K562 (cell line): Measurements from ENCODE around the gene BEST2. TPM values are rescaled to one million over a fixed set of nuclear protein-coding genes. Genes with fewer than 3 reads are reported as not detected.

Experiments
- ESRRA ChIP-seq: fragments of 450-650 bp; IDR thresholded peaks from 2 replicates; pipeline ENCODE4 v1.6.1; 2014; ENCODE audit warnings: low read depth, mild to moderate bottlenecking, moderate library complexity, borderline replicate concordance
- GABPB2 ChIP-seq: fragments of 250-450 bp; sonication (Bioruptor Pico); conservative IDR thresholded peaks from 2 replicates; pipeline ENCODE4 v1.5.1; 2021; ENCODE audit warnings: mild to moderate bottlenecking
- MAFF ChIP-seq: IDR thresholded peaks from 2 replicates; pipeline ENCODE4 v1.6.1; 2012; ENCODE audit warnings: low read length, improper control_type of control experiment
- NFYB ChIP-seq: IDR thresholded peaks from 2 replicates; pipeline ENCODE4 v1.6.1; 2011; ENCODE audit warnings: mild to moderate bottlenecking, moderate library complexity; ENCODE audit not compliant: insufficient read length; ENCODE audit errors: extremely low read depth
- POLR2B ChIP-seq: fragments of 450-650 bp; IDR thresholded peaks from 2 replicates; pipeline ENCODE4 v1.6.1; 2018; ENCODE audit warnings: low read depth; ENCODE audit not compliant: partially characterized antibody
- SMAD4 ChIP-seq: fragments of 250-450 bp; sonication (Bioruptor Pico); conservative IDR thresholded peaks from 2 replicates; pipeline ENCODE4 v1.8.0; 2021; ENCODE audit warnings: inconsistent platforms, mild to moderate bottlenecking, moderate library complexity
- THAP12 ChIP-seq: fragments of 250-450 bp; sonication (Bioruptor Pico); IDR thresholded peaks from 2 replicates; pipeline ENCODE4 v1.9.0; 2021; ENCODE audit warnings: mild to moderate bottlenecking, inconsistent platforms
- ZBTB7A ChIP-seq: IDR thresholded peaks from 2 replicates; pipeline ENCODE4 v1.6.1; 2011; ENCODE audit warnings: low read depth, mild to moderate bottlenecking, low read length, moderate library complexity, borderline replicate concordance; ENCODE audit not compliant: control insufficient read depth
- polyA plus RNA-seq, 8 experiments: library from polyadenylated mRNA; depleted of rRNA in 4 of 8; stranded (reverse) in 5 of 8; unstranded in 3 of 8; fragments of >200 nt; fragmentation: Nextera tagmentation in 2 of 8; fragmentation: Illumina TruSeq in 1 of 8; extraction: Ambion mirVana in 2 of 8; extraction: Trizol in 1 of 8; gene quantifications; 2 replicates each; pipeline versions ENCODE4 v1.2.1 to v1.2.3, GENCODE V29; 2011 to 2014; ENCODE audit warnings: inconsistent platforms in 1 of 8, missing spikeins in 1 of 8
- total RNA-seq, 7 experiments: library from RNA; depleted of rRNA in 6 of 7; stranded (reverse); fragments of >200 nt in 6 of 7; fragmentation: Illumina TruSeq in 2 of 7; extraction: Trizol in 2 of 7; gene quantifications; 2 replicates each; pipeline versions ENCODE4 v1.2.1 to v1.2.3, GENCODE V29; 2011 to 2021; ENCODE audit warnings: low replicate concordance in 1 of 7
- TF ChIP-seq, protein P1 (sequence below), 2 experiments: IDR thresholded peaks; 2 replicates each; pipeline ENCODE4 v1.6.1; 2012; ENCODE audit warnings: improper control_type of control experiment in 2 of 2, low read depth in 2 of 2, low read length in 2 of 2, borderline replicate concordance in 1 of 2
- TF ChIP-seq, protein P2 (sequence below): fragments of 200-600 bp; sonication (generic); IDR thresholded peaks from one replicate; pipeline ENCODE4 v1.6.1; 2012; ENCODE audit warnings: mild to moderate bottlenecking, low read depth, low read length, inconsistent platforms

BEST2 gene
- total and polyA plus RNA-seq, 9 of the 15 experiments (the other 6 are each of a cell fraction or from before 2014, with no cell fraction given) = not detected

GRCh38 chr19:12801466-12802266 is 50.1 kb downstream of the BEST2 start, which contains the start of the genes PRDX2 and THSD8 (continued):
- TF ChIP-seq MAFF = peak; percentile 13; the same call in 1 of the 2 replicates
- no peak for TF ChIP-seq GABPB2 (CRISPR knock-in tag)
- TF ChIP-seq THAP12 (CRISPR knock-in tag) = 0 out of 2 replicates have a peak, but pooled peaks have one; percentile 44
- no peak for TF ChIP-seq NFYB
- TF ChIP-seq SMAD4 (CRISPR knock-in tag) = peak; percentile 70
- TF ChIP-seq ZBTB7A = peak; percentile 82; the same call in 1 of the 2 replicates
- TF ChIP-seq, protein P1, sequence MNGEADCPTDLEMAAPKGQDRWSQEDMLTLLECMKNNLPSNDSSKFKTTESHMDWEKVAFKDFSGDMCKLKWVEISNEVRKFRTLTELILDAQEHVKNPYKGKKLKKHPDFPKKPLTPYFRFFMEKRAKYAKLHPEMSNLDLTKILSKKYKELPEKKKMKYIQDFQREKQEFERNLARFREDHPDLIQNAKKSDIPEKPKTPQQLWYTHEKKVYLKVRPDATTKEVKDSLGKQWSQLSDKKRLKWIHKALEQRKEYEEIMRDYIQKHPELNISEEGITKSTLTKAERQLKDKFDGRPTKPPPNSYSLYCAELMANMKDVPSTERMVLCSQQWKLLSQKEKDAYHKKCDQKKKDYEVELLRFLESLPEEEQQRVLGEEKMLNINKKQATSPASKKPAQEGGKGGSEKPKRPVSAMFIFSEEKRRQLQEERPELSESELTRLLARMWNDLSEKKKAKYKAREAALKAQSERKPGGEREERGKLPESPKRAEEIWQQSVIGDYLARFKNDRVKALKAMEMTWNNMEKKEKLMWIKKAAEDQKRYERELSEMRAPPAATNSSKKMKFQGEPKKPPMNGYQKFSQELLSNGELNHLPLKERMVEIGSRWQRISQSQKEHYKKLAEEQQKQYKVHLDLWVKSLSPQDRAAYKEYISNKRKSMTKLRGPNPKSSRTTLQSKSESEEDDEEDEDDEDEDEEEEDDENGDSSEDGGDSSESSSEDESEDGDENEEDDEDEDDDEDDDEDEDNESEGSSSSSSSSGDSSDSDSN (IDR thresholded peaks at IDR 0.05; ENCODE audit: borderline replicate concordance in 1 of 2, low read depth in 2 of 2, low read length in 2 of 2) = peak in 1 of 2 experiments; percentile 27; a peak in 2 of 4 replicates
- TF ChIP-seq POLR2B = peak; percentile 88
- TF ChIP-seq, protein P2, sequence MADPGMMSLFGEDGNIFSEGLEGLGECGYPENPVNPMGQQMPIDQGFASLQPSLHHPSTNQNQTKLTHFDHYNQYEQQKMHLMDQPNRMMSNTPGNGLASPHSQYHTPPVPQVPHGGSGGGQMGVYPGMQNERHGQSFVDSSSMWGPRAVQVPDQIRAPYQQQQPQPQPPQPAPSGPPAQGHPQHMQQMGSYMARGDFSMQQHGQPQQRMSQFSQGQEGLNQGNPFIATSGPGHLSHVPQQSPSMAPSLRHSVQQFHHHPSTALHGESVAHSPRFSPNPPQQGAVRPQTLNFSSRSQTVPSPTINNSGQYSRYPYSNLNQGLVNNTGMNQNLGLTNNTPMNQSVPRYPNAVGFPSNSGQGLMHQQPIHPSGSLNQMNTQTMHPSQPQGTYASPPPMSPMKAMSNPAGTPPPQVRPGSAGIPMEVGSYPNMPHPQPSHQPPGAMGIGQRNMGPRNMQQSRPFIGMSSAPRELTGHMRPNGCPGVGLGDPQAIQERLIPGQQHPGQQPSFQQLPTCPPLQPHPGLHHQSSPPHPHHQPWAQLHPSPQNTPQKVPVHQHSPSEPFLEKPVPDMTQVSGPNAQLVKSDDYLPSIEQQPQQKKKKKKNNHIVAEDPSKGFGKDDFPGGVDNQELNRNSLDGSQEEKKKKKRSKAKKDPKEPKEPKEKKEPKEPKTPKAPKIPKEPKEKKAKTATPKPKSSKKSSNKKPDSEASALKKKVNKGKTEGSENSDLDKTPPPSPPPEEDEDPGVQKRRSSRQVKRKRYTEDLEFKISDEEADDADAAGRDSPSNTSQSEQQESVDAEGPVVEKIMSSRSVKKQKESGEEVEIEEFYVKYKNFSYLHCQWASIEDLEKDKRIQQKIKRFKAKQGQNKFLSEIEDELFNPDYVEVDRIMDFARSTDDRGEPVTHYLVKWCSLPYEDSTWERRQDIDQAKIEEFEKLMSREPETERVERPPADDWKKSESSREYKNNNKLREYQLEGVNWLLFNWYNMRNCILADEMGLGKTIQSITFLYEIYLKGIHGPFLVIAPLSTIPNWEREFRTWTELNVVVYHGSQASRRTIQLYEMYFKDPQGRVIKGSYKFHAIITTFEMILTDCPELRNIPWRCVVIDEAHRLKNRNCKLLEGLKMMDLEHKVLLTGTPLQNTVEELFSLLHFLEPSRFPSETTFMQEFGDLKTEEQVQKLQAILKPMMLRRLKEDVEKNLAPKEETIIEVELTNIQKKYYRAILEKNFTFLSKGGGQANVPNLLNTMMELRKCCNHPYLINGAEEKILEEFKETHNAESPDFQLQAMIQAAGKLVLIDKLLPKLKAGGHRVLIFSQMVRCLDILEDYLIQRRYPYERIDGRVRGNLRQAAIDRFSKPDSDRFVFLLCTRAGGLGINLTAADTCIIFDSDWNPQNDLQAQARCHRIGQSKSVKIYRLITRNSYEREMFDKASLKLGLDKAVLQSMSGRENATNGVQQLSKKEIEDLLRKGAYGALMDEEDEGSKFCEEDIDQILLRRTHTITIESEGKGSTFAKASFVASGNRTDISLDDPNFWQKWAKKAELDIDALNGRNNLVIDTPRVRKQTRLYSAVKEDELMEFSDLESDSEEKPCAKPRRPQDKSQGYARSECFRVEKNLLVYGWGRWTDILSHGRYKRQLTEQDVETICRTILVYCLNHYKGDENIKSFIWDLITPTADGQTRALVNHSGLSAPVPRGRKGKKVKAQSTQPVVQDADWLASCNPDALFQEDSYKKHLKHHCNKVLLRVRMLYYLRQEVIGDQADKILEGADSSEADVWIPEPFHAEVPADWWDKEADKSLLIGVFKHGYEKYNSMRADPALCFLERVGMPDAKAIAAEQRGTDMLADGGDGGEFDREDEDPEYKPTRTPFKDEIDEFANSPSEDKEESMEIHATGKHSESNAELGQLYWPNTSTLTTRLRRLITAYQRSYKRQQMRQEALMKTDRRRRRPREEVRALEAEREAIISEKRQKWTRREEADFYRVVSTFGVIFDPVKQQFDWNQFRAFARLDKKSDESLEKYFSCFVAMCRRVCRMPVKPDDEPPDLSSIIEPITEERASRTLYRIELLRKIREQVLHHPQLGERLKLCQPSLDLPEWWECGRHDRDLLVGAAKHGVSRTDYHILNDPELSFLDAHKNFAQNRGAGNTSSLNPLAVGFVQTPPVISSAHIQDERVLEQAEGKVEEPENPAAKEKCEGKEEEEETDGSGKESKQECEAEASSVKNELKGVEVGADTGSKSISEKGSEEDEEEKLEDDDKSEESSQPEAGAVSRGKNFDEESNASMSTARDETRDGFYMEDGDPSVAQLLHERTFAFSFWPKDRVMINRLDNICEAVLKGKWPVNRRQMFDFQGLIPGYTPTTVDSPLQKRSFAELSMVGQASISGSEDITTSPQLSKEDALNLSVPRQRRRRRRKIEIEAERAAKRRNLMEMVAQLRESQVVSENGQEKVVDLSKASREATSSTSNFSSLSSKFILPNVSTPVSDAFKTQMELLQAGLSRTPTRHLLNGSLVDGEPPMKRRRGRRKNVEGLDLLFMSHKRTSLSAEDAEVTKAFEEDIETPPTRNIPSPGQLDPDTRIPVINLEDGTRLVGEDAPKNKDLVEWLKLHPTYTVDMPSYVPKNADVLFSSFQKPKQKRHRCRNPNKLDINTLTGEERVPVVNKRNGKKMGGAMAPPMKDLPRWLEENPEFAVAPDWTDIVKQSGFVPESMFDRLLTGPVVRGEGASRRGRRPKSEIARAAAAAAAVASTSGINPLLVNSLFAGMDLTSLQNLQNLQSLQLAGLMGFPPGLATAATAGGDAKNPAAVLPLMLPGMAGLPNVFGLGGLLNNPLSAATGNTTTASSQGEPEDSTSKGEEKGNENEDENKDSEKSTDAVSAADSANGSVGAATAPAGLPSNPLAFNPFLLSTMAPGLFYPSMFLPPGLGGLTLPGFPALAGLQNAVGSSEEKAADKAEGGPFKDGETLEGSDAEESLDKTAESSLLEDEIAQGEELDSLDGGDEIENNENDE = no peak
- peak; percentile 68 for TF ChIP-seq ESRRA
